WTC11 (cell line): ENCODE data around the gene TTC33. TPM values are rescaled to one million over a fixed set of nuclear protein-coding genes. Genes with fewer than 3 reads are reported as not detected.

Source experiments
- ATAC-seq: fragments of 200-7000 bp; cut with Tn5 transposase; 2 replicates; pipeline ENCODE4 v1.10.0; 2021; ENCODE audit warnings: mild to moderate bottlenecking, moderate library complexity
- CTCF ChIA-PET: fragments of 300-600 bp; sonication (Branson Sonifier 250); formaldehyde crosslinking; loops from one replicate; lab custom pipeline; 2021; ENCODE audit warnings: antibody characterized with exemption; lab: Charles Lee
- POLR2A ChIA-PET: fragments of 350-600 bp; sonication (Branson Sonifier 250); formaldehyde crosslinking; loops from one replicate; lab custom pipeline; 2021; ENCODE audit warnings: antibody characterized with exemption; lab: Charles Lee
- DNase-seq: peaks from one replicate; pipeline ENCODE4 v3.0.0; 2021; ENCODE audit warnings: low spot score
- H3K27ac Mint-ChIP-seq: 2 replicates; pipeline ENCODE4 v1.8.0; 2021; ENCODE audit warnings: mixed read lengths
- H3K27me3 Mint-ChIP-seq: 2 replicates; pipeline ENCODE4 v1.8.0; 2021; ENCODE audit warnings: low read depth, mild to moderate bottlenecking, moderate library complexity, mixed read lengths
- H3K36me3 Mint-ChIP-seq: 2 replicates; pipeline ENCODE4 v1.8.0; 2021; ENCODE audit warnings: mixed read lengths
- H3K4me1 Mint-ChIP-seq: 2 replicates; pipeline ENCODE4 v1.8.0; 2022; ENCODE audit warnings: mixed read lengths
- H3K4me3 Mint-ChIP-seq: 2 replicates; pipeline ENCODE4 v1.8.0; 2021; ENCODE audit warnings: mild to moderate bottlenecking, moderate library complexity, mixed read lengths
- H3K9me3 Mint-ChIP-seq: 2 replicates; pipeline ENCODE4 v1.8.0; 2021; ENCODE audit warnings: mixed read lengths
- CBFB ChIP-seq: sonication (generic); formaldehyde crosslinking; IDR thresholded peaks from 2 replicates; pipeline ENCODE4 v1.8.1; 2022; ENCODE audit warnings: mild to moderate bottlenecking, low read depth, missing genetic modification reagents
- CREB1 ChIP-seq: sonication (generic); formaldehyde crosslinking; IDR thresholded peaks from 2 replicates; pipeline ENCODE4 v1.8.0; 2023; ENCODE audit warnings: mild to moderate bottlenecking, missing genetic modification reagents
- ETV6 ChIP-seq: sonication (generic); formaldehyde crosslinking; IDR thresholded peaks from 2 replicates; pipeline ENCODE4 v1.8.1; 2022; ENCODE audit warnings: mild to moderate bottlenecking, missing genetic modification reagents
- FOXP1 ChIP-seq: sonication (generic); formaldehyde crosslinking; IDR thresholded peaks from 2 replicates; pipeline ENCODE4 v1.8.0; 2022; ENCODE audit warnings: missing genetic modification reagents, mild to moderate bottlenecking, moderate library complexity, borderline replicate concordance
- NFATC4 ChIP-seq: fragments of 250-450 bp; sonication (Bioruptor Pico); IDR thresholded peaks from 2 replicates; pipeline ENCODE4 v1.9.0; 2021; ENCODE audit warnings: mild to moderate bottlenecking
- NR1H2 ChIP-seq: sonication (generic); formaldehyde crosslinking; IDR thresholded peaks from 2 replicates; pipeline ENCODE4 v1.9.0; 2021; ENCODE audit warnings: mild to moderate bottlenecking, moderate library complexity, missing genetic modification reagents
- RELA ChIP-seq: sonication (generic); formaldehyde crosslinking; IDR thresholded peaks from 2 replicates; pipeline ENCODE4 v1.8.1; 2022; ENCODE audit warnings: missing genetic modification reagents, mild to moderate bottlenecking, borderline replicate concordance
- SMAD3 ChIP-seq: sonication (generic); formaldehyde crosslinking; IDR thresholded peaks from 2 replicates; pipeline ENCODE4 v1.8.0; 2022; ENCODE audit warnings: missing genetic modification reagents, mild to moderate bottlenecking, borderline replicate concordance
- ZBTB21 ChIP-seq: sonication (generic); formaldehyde crosslinking; IDR thresholded peaks from 2 replicates; pipeline ENCODE4 v1.8.1; 2023; ENCODE audit warnings: mild to moderate bottlenecking, missing genetic modification reagents, borderline replicate concordance
- ZNF138 ChIP-seq: sonication (generic); formaldehyde crosslinking; conservative IDR thresholded peaks from 2 replicates; pipeline ENCODE4 v1.8.1; 2022; ENCODE audit warnings: mild to moderate bottlenecking, moderate library complexity, missing genetic modification reagents
- ZNF317 ChIP-seq: sonication (generic); formaldehyde crosslinking; IDR thresholded peaks from 2 replicates; pipeline ENCODE4 v1.8.1; 2023; ENCODE audit warnings: low read depth, mild to moderate bottlenecking, moderate library complexity, missing genetic modification reagents, borderline replicate concordance
- total RNA-seq: library from RNA; stranded (reverse); gene quantifications from 3 replicates; pipeline ENCODE4 v1.2.3, GENCODE V29; 2021
- TF ChIP-seq, protein P1 (sequence below): fragments of 250-450 bp; sonication (Bioruptor Pico); IDR thresholded peaks from 2 replicates; pipeline ENCODE4 v1.9.0; 2021; ENCODE audit warnings: mild to moderate bottlenecking
- TF ChIP-seq, protein P2 (sequence below): sonication (generic); formaldehyde crosslinking; IDR thresholded peaks from 2 replicates; pipeline ENCODE4 v1.8.1; 2022; ENCODE audit warnings: missing genetic modification reagents, borderline replicate concordance
- TF ChIP-seq, protein P3 (sequence below): sonication (generic); formaldehyde crosslinking; IDR thresholded peaks from 2 replicates; pipeline ENCODE4 v1.8.0; 2022; ENCODE audit warnings: missing genetic modification reagents
- TF ChIP-seq, protein P4 (sequence below): sonication (generic); formaldehyde crosslinking; IDR thresholded peaks from 2 replicates; pipeline ENCODE4 v1.8.0; 2022; ENCODE audit warnings: mild to moderate bottlenecking, missing genetic modification reagents
- TF ChIP-seq, protein P5 (sequence below): sonication (generic); formaldehyde crosslinking; IDR thresholded peaks from 2 replicates; pipeline ENCODE4 v1.8.1; 2022; ENCODE audit warnings: mild to moderate bottlenecking, moderate library complexity, missing genetic modification reagents

Gene TTC33
- total RNA-seq, 1 experiment from 2014 or later: 9.2 TPM

DNA sequence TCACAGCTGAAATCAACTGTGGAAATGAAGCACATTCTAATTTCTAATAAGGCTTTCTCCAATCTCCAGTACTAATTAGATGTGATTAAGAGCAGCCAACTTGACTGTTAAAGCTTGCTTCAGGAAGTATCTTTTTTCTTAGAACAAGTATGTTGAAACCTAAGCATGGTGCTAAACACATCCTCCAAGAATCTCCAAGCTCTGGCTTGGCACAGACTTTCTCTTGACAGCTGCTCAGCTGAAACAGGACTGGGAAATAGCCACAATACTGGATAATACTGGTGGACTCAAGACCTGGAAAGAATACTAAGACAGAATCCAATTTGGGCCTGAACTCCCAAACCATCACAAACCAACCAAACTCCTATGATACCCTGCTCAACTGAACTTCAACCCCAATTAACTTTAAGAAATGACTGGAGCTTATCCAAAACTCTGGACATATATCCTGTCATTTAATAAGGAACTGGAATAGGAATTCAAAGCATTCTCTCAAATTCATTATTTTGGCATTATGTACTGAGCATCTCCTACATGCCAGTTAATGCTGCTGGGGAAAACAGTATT lies 26.2 kb upstream of the TTC33 start (continued):
- TF ChIP-seq, protein P1, sequence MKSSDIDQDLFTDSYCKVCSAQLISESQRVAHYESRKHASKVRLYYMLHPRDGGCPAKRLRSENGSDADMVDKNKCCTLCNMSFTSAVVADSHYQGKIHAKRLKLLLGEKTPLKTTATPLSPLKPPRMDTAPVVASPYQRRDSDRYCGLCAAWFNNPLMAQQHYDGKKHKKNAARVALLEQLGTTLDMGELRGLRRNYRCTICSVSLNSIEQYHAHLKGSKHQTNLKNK (CRISPR knock-in tag): no peak
- TF ChIP-seq RELA (CRISPR knock-in tag) (no peak), SMAD3 (CRISPR knock-in tag) (no peak), CBFB (CRISPR knock-in tag) (no peak), CREB1 (CRISPR knock-in tag) (no peak), ZNF317 (CRISPR knock-in tag) (no peak), NR1H2 (CRISPR knock-in tag) (no peak)
- TF ChIP-seq, protein P2, sequence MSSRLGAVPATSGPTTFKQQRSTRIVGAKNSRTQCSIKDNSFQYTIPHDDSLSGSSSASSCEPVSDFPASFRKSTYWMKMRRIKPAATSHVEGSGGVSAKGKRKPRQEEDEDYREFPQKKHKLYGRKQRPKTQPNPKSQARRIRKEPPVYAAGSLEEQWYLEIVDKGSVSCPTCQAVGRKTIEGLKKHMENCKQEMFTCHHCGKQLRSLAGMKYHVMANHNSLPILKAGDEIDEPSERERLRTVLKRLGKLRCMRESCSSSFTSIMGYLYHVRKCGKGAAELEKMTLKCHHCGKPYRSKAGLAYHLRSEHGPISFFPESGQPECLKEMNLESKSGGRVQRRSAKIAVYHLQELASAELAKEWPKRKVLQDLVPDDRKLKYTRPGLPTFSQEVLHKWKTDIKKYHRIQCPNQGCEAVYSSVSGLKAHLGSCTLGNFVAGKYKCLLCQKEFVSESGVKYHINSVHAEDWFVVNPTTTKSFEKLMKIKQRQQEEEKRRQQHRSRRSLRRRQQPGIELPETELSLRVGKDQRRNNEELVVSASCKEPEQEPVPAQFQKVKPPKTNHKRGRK (CRISPR knock-in tag): no peak
- TF ChIP-seq, protein P3, sequence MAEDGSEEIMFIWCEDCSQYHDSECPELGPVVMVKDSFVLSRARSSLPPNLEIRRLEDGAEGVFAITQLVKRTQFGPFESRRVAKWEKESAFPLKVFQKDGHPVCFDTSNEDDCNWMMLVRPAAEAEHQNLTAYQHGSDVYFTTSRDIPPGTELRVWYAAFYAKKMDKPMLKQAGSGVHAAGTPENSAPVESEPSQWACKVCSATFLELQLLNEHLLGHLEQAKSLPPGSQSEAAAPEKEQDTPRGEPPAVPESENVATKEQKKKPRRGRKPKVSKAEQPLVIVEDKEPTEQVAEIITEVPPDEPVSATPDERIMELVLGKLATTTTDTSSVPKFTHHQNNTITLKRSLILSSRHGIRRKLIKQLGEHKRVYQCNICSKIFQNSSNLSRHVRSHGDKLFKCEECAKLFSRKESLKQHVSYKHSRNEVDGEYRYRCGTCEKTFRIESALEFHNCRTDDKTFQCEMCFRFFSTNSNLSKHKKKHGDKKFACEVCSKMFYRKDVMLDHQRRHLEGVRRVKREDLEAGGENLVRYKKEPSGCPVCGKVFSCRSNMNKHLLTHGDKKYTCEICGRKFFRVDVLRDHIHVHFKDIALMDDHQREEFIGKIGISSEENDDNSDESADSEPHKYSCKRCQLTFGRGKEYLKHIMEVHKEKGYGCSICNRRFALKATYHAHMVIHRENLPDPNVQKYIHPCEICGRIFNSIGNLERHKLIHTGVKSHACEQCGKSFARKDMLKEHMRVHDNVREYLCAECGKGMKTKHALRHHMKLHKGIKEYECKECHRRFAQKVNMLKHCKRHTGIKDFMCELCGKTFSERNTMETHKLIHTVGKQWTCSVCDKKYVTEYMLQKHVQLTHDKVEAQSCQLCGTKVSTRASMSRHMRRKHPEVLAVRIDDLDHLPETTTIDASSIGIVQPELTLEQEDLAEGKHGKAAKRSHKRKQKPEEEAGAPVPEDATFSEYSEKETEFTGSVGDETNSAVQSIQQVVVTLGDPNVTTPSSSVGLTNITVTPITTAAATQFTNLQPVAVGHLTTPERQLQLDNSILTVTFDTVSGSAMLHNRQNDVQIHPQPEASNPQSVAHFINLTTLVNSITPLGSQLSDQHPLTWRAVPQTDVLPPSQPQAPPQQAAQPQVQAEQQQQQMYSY (CRISPR knock-in tag): no peak
- TF ChIP-seq, protein P4, sequence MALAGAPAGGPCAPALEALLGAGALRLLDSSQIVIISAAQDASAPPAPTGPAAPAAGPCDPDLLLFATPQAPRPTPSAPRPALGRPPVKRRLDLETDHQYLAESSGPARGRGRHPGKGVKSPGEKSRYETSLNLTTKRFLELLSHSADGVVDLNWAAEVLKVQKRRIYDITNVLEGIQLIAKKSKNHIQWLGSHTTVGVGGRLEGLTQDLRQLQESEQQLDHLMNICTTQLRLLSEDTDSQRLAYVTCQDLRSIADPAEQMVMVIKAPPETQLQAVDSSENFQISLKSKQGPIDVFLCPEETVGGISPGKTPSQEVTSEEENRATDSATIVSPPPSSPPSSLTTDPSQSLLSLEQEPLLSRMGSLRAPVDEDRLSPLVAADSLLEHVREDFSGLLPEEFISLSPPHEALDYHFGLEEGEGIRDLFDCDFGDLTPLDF: no peak
- TF ChIP-seq, all 79 proteins: peak for 0

DNA sequence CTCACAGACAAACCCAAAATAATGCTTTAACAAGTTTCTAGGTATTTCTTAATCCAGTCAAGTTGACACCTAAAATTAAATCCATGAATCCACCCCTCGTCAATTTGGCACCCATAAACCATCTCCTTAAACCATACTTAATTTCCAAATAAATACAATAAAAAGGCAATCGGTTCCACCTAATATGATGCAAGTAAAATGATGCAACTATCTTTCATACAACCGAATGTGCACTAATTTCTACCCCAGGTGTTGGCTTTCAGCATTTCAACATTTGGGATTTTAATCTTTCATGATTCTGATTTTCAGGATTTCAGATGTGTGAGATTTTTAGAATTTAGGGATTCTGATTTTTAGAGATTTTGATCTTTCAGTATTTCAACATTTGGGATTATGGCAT lies 25.1 kb upstream of the TTC33 start:
- H3K27ac Mint-ChIP-seq: no peak overlapping the region; the same call in 1 of the 2 replicates
- CTCF ChIA-PET: no interaction called here
- peaks cover 8% of the 10 kb centered on the region for H3K36me3 Mint-ChIP-seq
- H3K27me3 Mint-ChIP-seq: no peaks in the 10 kb centered on the region
- no peaks in the 10 kb centered on the region for H3K9me3 Mint-ChIP-seq
- POLR2A ChIA-PET: no interaction called here
- TF ChIP-seq NFATC4 (CRISPR knock-in tag) (no peak), FOXP1 (CRISPR knock-in tag) (no peak), ZNF138 (CRISPR knock-in tag) (no peak)
- no peak overlapping the region for H3K4me3 Mint-ChIP-seq
- DNase-seq: no peak
- H3K4me1 Mint-ChIP-seq: peaks cover 7% of the 10 kb centered on the region; the same call in 1 of the 2 replicates
- ATAC-seq: no peak

DNA sequence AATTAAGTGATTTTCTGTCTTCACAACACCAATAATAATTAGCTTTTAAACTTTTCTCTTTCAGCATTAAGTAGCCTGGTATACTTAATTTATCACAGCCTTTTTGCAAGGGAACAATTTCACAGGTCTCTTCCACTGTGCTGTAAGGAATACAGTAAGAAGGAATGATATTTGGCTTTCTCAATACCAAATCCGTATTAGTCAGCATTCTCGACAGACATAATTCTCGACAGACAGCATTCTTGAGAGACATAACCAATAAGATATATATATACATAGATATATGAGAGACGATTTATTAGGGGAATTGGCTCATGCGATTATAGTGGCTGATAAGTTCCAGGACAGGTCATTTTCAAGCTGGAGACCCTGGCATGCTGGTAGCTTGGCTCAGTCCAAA lies 24.4 kb upstream of the TTC33 start:
- Mint-ChIP-seq H3K36me3 (peaks cover 14% of the 10 kb centered on the region), H3K4me1 (0 out of 2 replicates have a peak, but pooled peaks cover 4% of the 10 kb centered on the region), H3K4me3 (no peak overlapping the region), H3K27ac (no peak overlapping the region), H3K9me3 (no peaks in the 10 kb centered on the region), H3K27me3 (no peaks in the 10 kb centered on the region)
- ChIA-PET CTCF (no interaction called here), POLR2A (no interaction called here)
- ATAC-seq: no peak
- DNase-seq: no peak
- TF ChIP-seq ETV6 (CRISPR knock-in tag): no peak
- TF ChIP-seq, protein P5, sequence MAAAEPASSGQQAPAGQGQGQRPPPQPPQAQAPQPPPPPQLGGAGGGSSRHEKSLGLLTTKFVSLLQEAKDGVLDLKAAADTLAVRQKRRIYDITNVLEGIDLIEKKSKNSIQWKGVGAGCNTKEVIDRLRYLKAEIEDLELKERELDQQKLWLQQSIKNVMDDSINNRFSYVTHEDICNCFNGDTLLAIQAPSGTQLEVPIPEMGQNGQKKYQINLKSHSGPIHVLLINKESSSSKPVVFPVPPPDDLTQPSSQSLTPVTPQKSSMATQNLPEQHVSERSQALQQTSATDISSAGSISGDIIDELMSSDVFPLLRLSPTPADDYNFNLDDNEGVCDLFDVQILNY (CRISPR knock-in tag): no peak
- no peak for TF ChIP-seq ZBTB21 (CRISPR knock-in tag)
- TF ChIP-seq RELA (CRISPR knock-in tag): no peak
